ENCODE measurements around the gene TIRAP. TPM values are rescaled to one million over a fixed set of nuclear protein-coding genes. Genes with fewer than 3 reads are reported as not detected.
"Not testable (repeated sequence)": the region's sequence is repeated elsewhere in the genome, so short reads cannot be mapped to it uniquely, and the experiment has no call there.

Gene TIRAP
- total RNA-seq: 2.1 and 3.3 TPM in 2 replicates

GRCh38 chr11:126282736-126283591 lies at the start of gene TIRAP:
TSS of gene TIRAP (plus strand) at chr11:126283093. CDS start at chr11:126290895, 7,802 bp downstream.
- peaks cover 2% of the 10 kb centered on the region for H3K36me3 ChIP-seq (ENCODE audit: control insufficient read depth, insufficient read depth, low read length)
- TF ChIP-seq CTCF (IDR thresholded peaks at IDR 0.05; ENCODE audit: insufficient read depth, low read length, severe bottlenecking): no peak
- DNase-seq (ENCODE audit: low read depth) (no peak), FAIRE-seq (no peak)
- H3K27me3 ChIP-seq (ENCODE audit: control insufficient read depth, insufficient read depth, low read length): no peaks in the 10 kb centered on the region
- H3K4me3 ChIP-seq (ENCODE audit: low read depth, low read length): peak within 1 kb of the TSS; percentile 56

- H3K36me3 ChIP-seq (ENCODE audit: control insufficient read depth, insufficient read depth, low read length): peaks cover 1% of the 10 kb centered on the region
- no peak overlapping the region for H3K4me3 ChIP-seq (ENCODE audit: low read depth, low read length)
- H3K27me3 ChIP-seq (ENCODE audit: control insufficient read depth, insufficient read depth, low read length): no peaks in the 10 kb centered on the region
- DNase-seq (ENCODE audit: low read depth): peak; percentile 53
- no peak for TF ChIP-seq CTCF (IDR thresholded peaks at IDR 0.05; ENCODE audit: insufficient read depth, low read length, severe bottlenecking)
- no peak for FAIRE-seq
These were observed 49.5 kb upstream of the TIRAP start for GRCh38 chr11:126233391-126233790.

GRCh38 chr11:126246636-126247035 lies 36.3 kb upstream of the TIRAP start:
- Histone ChIP-seq H3K4me3 (ENCODE audit: low read depth, low read length) (no peak overlapping the region), H3K36me3 (ENCODE audit: control insufficient read depth, insufficient read depth, low read length) (peaks cover 3% of the 10 kb centered on the region), H3K27me3 (ENCODE audit: control insufficient read depth, insufficient read depth, low read length) (no peaks in the 10 kb centered on the region)
- no peak for FAIRE-seq
- DNase-seq (ENCODE audit: low read depth): no peak
- no peak for TF ChIP-seq CTCF (IDR thresholded peaks at IDR 0.05; ENCODE audit: insufficient read depth, low read length, severe bottlenecking)

- Histone ChIP-seq H3K36me3 (ENCODE audit: control insufficient read depth, insufficient read depth, low read length) (peaks cover 6% of the 10 kb centered on the region), H3K27me3 (ENCODE audit: control insufficient read depth, insufficient read depth, low read length) (no peaks in the 10 kb centered on the region), H3K4me3 (ENCODE audit: low read depth, low read length) (no peak overlapping the region)
- DNase-seq (ENCODE audit: low read depth) (no peak), FAIRE-seq (no peak)
- no peak for TF ChIP-seq CTCF (IDR thresholded peaks at IDR 0.05; ENCODE audit: insufficient read depth, low read length, severe bottlenecking)
These were observed 29.6 kb upstream of the TIRAP start for GRCh38 chr11:126253265-126253664.

- DNase-seq (ENCODE audit: low read depth) (no peak), FAIRE-seq (no peak)
- no peak for TF ChIP-seq CTCF (IDR thresholded peaks at IDR 0.05; ENCODE audit: insufficient read depth, low read length, severe bottlenecking)
- H3K27me3 ChIP-seq (ENCODE audit: control insufficient read depth, insufficient read depth, low read length): no peaks in the 10 kb centered on the region
- H3K4me3 ChIP-seq (ENCODE audit: low read depth, low read length): no peak overlapping the region
- H3K36me3 ChIP-seq (ENCODE audit: control insufficient read depth, insufficient read depth, low read length): peaks cover 6% of the 10 kb centered on the region
These were observed 28.1 kb upstream of the TIRAP start for GRCh38 chr11:126254819-126255218.

- H3K36me3 ChIP-seq (ENCODE audit: control insufficient read depth, insufficient read depth, low read length); H3K27me3 ChIP-seq (ENCODE audit: control insufficient read depth, insufficient read depth, low read length); H3K4me3 ChIP-seq (ENCODE audit: low read depth, low read length); FAIRE-seq; DNase-seq (ENCODE audit: low read depth): not testable (repeated sequence)
These were observed 27.4 kb upstream of the TIRAP start for GRCh38 chr11:126255507-126255906.

Data from bronchial epithelial cell (primary cell).